NCI-H2227 treated with DMSO at 0.1 percent for 48 hours (cell line): ENCODE measurements around the gene LZIC.
A peak's percentile ranks its signal among the peaks of the same experiment; 100 is the strongest.

Experiments used
- DNase-seq: peaks from one replicate; lab custom pipeline; 2025; lab: John Stamatoyannopoulos, UW

The LZIC gene

GRCh38 chr1:9910423-9911178 is 32.6 kb downstream of the LZIC start:
- peak; percentile 99 for DNase-seq

DNA sequence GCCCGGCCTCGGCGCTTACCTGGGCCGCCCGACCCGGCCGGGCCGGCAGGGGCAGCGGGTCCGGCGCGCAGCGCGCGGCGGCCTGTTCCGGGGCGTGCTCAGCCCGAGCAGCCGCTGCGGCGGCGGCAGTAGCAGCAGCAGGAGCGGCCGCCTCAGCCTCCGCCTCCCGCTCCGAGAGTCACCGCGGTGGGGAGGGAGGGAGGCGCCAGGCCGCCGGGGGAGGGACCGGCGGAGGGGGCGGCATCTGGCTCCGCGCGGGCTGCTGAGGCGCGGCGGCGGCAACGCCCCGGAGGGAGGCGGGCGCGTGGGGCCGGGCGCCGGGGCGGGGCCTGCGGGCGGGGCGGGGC is 33.1 kb downstream of the LZIC start, which contains the start of gene CTNNBIP1:
Gene CTNNBIP1, minus strand, starts transcription at position 194 of the 347 bp plus-strand sequence. CDS start 38,205 bp downstream, outside the sequence.
- no peak for DNase-seq

DNA sequence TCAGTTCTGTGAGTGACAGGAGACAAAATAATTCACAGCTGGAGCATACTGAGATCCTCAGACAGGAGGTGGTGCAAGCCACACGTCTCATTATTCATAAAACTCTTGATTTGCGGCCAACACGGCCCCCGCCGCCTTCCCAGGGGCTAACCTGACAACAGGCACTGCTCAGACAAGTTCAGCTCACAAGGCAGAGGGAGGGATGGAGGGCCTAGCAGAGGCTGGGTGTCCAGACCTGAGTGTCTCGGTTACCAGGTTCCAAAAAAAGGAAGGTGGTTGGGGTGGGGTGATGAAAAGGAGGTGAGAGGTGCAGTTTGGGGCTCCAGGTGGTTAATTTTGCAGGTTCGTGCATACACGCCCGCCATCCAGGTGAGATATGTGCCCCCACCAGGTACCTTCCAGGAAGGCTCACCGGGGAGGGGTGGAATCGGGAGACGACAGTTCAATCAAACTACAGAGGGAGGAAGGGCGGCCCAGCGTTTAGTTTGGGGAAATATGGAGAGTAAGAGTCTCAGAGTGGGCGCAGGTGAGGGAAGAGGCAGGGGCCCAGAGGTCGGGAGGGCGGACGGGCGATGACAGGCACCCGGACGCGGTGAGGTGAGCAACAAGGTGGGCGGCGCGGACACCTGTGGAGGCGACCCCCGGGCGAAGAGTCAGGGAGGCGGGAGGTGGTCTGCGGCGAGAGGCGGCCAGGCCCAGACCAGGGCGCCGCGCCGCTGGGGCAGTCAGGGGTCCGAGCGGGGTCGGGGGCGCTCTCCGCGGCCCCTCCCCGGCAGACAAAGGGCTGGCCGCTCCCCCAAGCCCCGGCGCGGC is 33.8 kb downstream of the LZIC start:
- DNase-seq = no peak

GRCh38 chr1:9908871-9909233 is 34.3 kb downstream of the LZIC start:
- no peak for DNase-seq

DNA sequence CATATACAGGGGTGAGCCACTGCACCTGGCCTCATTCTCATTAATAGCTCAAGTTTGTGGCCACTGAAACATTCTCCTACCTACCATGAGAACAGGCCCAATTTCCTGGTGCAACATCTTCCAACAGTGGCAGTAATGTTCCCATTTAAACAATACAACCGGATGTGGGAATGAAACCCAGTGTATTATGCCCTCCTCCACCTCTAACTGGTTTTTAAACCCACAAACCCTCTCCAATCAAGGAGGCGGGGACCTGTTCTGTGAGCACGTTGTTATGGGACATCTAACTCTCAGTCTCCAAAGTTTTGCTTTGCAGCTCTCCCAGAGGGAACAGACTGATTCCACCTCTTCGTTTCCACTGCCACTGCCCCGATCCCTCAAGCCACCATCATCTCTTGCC is 35.8 kb downstream of the LZIC start:
- no peak for DNase-seq

GRCh38 chr1:9906466-9906865 is 36.7 kb downstream of the LZIC start:
- DNase-seq = no peak

- DNase-seq = no peak
These were observed 38.2 kb downstream of the LZIC start for GRCh38 chr1:9905010-9905409.

GRCh38 chr1:9904596-9904995 is 38.6 kb downstream of the LZIC start:
- DNase-seq = no peak

DNA sequence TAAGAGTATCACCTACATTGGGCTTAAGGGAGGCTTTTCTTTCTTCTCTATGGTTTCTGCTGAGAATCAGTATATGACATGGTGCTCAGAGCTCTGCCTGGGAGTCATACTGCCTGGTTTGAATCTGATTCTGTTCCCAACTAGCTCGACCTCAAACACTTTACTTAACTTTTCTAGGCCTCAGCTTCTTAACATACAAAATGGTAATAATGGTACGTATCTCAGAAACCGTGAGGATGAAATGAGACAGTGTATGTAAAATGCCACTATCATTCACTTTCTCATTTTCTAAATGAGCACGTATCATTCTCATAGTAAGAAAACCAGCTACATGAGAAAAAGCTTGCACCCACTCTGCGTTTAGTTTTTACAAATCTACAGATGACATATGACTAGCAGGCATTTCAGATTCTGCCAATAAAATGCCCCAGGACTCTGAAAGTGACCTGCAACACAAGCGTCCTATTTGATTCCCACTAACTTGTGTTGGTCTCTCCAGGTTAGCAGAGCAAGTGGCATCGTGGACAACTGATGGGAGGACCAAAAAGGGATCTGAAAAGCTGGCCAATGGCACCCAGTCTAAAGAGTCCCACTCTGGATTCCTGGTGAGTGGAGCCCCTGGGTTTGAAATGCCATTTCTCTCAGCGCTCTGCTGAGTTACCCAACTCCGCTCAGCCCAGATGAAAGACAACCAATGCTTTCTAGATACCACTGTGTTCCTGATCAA is 39.2 kb downstream of the LZIC start:
- DNase-seq = no peak

- DNase-seq = no peak
These were observed 41.1 kb downstream of the LZIC start for GRCh38 chr1:9902060-9902452.

- no peak for DNase-seq
These were observed 41.8 kb downstream of the LZIC start for GRCh38 chr1:9901148-9902059.

- no peak for DNase-seq
These were observed 42.8 kb downstream of the LZIC start for GRCh38 chr1:9900142-9901043.

- no peak for DNase-seq
These were observed 49.1 kb downstream of the LZIC start for GRCh38 chr1:9894115-9894514.

GRCh38 chr1:9892563-9893528 is 50.3 kb downstream of the LZIC start:
- DNase-seq = no peak

DNA sequence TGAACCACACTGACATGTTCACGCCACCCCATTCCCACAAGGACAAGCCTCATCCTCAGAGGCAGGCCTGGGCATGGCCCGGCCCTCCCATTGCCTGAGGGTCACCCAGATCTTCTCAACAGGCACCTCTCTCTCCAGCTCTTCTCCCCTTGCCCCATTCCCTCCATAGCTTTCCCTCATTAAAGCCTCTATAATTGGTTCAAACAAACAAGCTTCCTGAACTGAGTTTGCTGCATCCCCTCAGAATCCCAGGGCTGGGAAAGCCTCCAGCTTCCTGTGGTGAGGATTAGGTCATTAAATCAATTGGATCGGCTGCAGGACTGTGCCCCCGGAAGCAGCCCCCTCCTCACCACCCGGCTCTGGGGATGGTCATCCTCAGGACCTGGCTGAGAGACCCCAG is 52.0 kb downstream of the LZIC start:
- no peak for DNase-seq

DNA sequence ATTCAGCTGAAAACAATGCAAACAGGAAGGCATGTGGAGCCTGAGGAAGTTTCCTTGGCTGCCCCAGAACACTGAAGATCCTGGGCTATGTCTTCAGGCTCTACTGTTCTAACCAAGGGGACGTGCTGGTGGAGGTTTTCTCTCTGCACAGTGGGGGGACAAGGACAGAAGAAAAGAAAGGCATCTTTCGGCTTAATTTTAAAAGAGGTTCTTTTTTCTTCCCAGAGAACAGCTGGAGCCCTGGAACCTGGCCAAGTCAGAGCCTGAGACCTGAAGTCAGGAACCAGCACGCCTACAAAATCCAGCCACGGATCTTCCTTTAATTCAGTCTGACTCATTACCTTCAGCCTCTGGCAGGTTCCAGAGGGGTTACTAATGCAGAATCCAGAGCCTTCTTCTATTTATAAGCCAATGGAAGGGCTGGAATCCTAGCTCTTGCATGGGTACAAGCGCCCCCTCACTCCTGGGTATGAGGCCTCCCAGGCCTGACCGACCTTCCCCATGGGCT is 52.9 kb downstream of the LZIC start:
- peak; percentile 81 for DNase-seq

- DNase-seq = no peak
These were observed 53.8 kb downstream of the LZIC start for GRCh38 chr1:9889411-9889810.

- DNase-seq = no peak
These were observed 54.3 kb downstream of the LZIC start for GRCh38 chr1:9888886-9889285.

DNA sequence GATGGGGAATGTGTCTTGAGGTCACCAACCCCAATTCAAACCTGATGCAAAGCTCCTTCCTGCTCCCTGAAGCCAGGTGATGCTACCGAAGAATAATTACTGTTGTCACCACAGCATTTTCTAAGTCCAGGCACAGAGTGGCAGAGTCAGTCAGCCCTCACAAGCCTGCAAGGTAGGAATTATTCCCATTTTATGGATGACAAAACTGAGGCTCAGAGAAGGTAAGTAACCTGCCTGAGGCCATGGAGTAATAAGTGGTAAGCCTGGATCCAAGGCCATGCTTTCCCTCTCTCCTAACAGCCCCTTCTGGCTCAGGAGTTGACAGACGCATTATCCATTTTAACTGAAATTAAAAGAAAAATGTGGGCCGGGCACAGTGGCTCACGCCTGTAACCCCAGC is 56.1 kb downstream of the LZIC start:
- DNase-seq = no peak
